HEK293 (cell line): ENCODE measurements around the gene SRD5A1.

ENCODE experiments used
- ATF2 ChIP-seq: fragments of 450-650 bp; formaldehyde crosslinking; IDR thresholded peaks from 2 replicates; pipeline ENCODE4 v1.5.1; 2016; ENCODE audit warnings: missing biosample characterization, missing genetic modification characterization, low read depth
- BCL11B ChIP-seq: fragments of 450-650 bp; formaldehyde crosslinking; IDR thresholded peaks from 2 replicates; pipeline ENCODE4 v1.5.1; 2016; ENCODE audit warnings: low read depth, missing biosample characterization, missing genetic modification characterization
- EGR2 ChIP-seq: fragments of 450-650 bp; formaldehyde crosslinking; IDR thresholded peaks from 2 replicates; pipeline ENCODE4 v1.5.1; 2016; ENCODE audit warnings: low read depth, missing biosample characterization, missing genetic modification characterization
- GFI1B ChIP-seq: fragments of 450-650 bp; formaldehyde crosslinking; IDR thresholded peaks from 2 replicates; pipeline ENCODE4 v1.5.1; 2016; ENCODE audit warnings: missing biosample characterization, missing genetic modification characterization
- GLI2 ChIP-seq: fragments of 450-650 bp; formaldehyde crosslinking; IDR thresholded peaks from 2 replicates; pipeline ENCODE4; 2017; ENCODE audit warnings: missing biosample characterization, missing genetic modification characterization, low read depth, borderline replicate concordance
- MEIS1 ChIP-seq: sonication (generic); formaldehyde crosslinking; IDR thresholded peaks from 2 replicates; pipeline ENCODE4 v1.8.1; 2022; ENCODE audit warnings: missing genetic modification reagents, mild to moderate bottlenecking, borderline replicate concordance
- TSHZ1 ChIP-seq: fragments of 450-650 bp; formaldehyde crosslinking; IDR thresholded peaks from 2 replicates; pipeline ENCODE4 v1.5.1; 2016; ENCODE audit warnings: missing biosample characterization, missing genetic modification characterization, borderline replicate concordance
- ZBTB44 ChIP-seq: fragments of 450-650 bp; IDR thresholded peaks from 2 replicates; pipeline ENCODE4 v1.5.1; 2018; ENCODE audit warnings: missing biosample characterization, mild to moderate bottlenecking, missing genetic modification characterization
- ZEB2 ChIP-seq: fragments of 450-650 bp; formaldehyde crosslinking; IDR thresholded peaks from 2 replicates; pipeline ENCODE4 v1.5.1; 2016; ENCODE audit warnings: missing biosample characterization, missing genetic modification characterization
- ZFP41 ChIP-seq: fragments of 450-650 bp; formaldehyde crosslinking; IDR thresholded peaks from 2 replicates; pipeline ENCODE4 v1.5.1; 2016; ENCODE audit warnings: missing biosample characterization, missing genetic modification characterization, borderline replicate concordance
- ZIC2 ChIP-seq: fragments of 450-650 bp; formaldehyde crosslinking; IDR thresholded peaks from 2 replicates; pipeline ENCODE4 v1.5.1; 2016; ENCODE audit warnings: missing biosample characterization, missing genetic modification characterization
- ZNF114 ChIP-seq: fragments of 450-650 bp; formaldehyde crosslinking; IDR thresholded peaks from 2 replicates; pipeline ENCODE4 v1.5.0; 2017; ENCODE audit warnings: missing biosample characterization, missing genetic modification characterization
- ZNF121 ChIP-seq: fragments of 450-650 bp; formaldehyde crosslinking; IDR thresholded peaks from 2 replicates; pipeline ENCODE4 v1.5.1; 2016; ENCODE audit warnings: missing biosample characterization, missing genetic modification characterization
- ZNF132 ChIP-seq: fragments of 450-650 bp; formaldehyde crosslinking; IDR thresholded peaks from 2 replicates; pipeline ENCODE4 v1.5.1; 2017; ENCODE audit warnings: missing biosample characterization, missing genetic modification characterization, borderline replicate concordance
- ZNF148 ChIP-seq: fragments of 450-650 bp; formaldehyde crosslinking; IDR thresholded peaks from 2 replicates; pipeline ENCODE4 v1.5.0; 2017; ENCODE audit warnings: missing biosample characterization, missing genetic modification characterization, borderline replicate concordance
- ZNF16 ChIP-seq: fragments of 450-650 bp; formaldehyde crosslinking; IDR thresholded peaks from 2 replicates; pipeline ENCODE4 v1.5.1; 2016; ENCODE audit warnings: low read depth, missing biosample characterization, missing genetic modification characterization
- ZNF24 ChIP-seq: fragments of 450-650 bp; formaldehyde crosslinking; IDR thresholded peaks from 2 replicates; pipeline ENCODE4 v1.5.1; 2016; ENCODE audit warnings: missing biosample characterization, missing genetic modification characterization
- ZNF266 ChIP-seq: fragments of 450-650 bp; formaldehyde crosslinking; IDR thresholded peaks from 2 replicates; pipeline ENCODE4 v1.5.1; 2016; ENCODE audit warnings: missing biosample characterization, missing genetic modification characterization, low read depth
- ZNF433 ChIP-seq: fragments of 450-650 bp; formaldehyde crosslinking; IDR thresholded peaks from 2 replicates; pipeline ENCODE4 v1.5.1; 2016; ENCODE audit warnings: missing biosample characterization, missing genetic modification characterization, low read depth
- ZNF513 ChIP-seq: fragments of 450-650 bp; IDR thresholded peaks from 2 replicates; pipeline ENCODE4 v1.5.1; 2018; ENCODE audit warnings: missing biosample characterization, missing genetic modification characterization
- ZNF549 ChIP-seq: fragments of 450-650 bp; IDR thresholded peaks from 2 replicates; pipeline ENCODE4 v1.5.1; 2018; ENCODE audit warnings: missing biosample characterization, missing genetic modification characterization, mild to moderate bottlenecking, inconsistent platforms, moderate library complexity
- ZNF596 ChIP-seq: fragments of 450-650 bp; IDR thresholded peaks from 2 replicates; pipeline ENCODE4 v1.5.0; 2018; ENCODE audit warnings: missing biosample characterization, mild to moderate bottlenecking, missing genetic modification characterization, moderate library complexity
- ZNF621 ChIP-seq: fragments of 450-650 bp; formaldehyde crosslinking; IDR thresholded peaks from 2 replicates; pipeline ENCODE4 v1.5.1; 2017; ENCODE audit warnings: missing biosample characterization, missing genetic modification characterization
- ZNF626 ChIP-seq: fragments of 450-650 bp; sonication (Bioruptor Pico); formaldehyde crosslinking; IDR thresholded peaks from 2 replicates; pipeline ENCODE4 v1.5.1; 2018; ENCODE audit warnings: missing biosample characterization, missing genetic modification characterization, inconsistent platforms
- ZNF639 ChIP-seq: fragments of 450-650 bp; formaldehyde crosslinking; IDR thresholded peaks from 2 replicates; pipeline ENCODE4 v1.5.1; 2016; ENCODE audit warnings: missing biosample characterization, missing genetic modification characterization
- ZNF670 ChIP-seq: fragments of 450-650 bp; formaldehyde crosslinking; IDR thresholded peaks from 2 replicates; pipeline ENCODE4 v1.5.1; 2016; ENCODE audit warnings: missing biosample characterization, missing genetic modification characterization, low read depth
- ZNF837 ChIP-seq: fragments of 450-650 bp; formaldehyde crosslinking; IDR thresholded peaks from 2 replicates; pipeline ENCODE4 v1.5.1; 2016; ENCODE audit warnings: missing biosample characterization, missing genetic modification characterization

SRD5A1 gene

GRCh38 chr5:6712577-6713273 is 79.5 kb downstream of the SRD5A1 start (continued):
- TF ChIP-seq ZFP41 (no peak), ZNF114 (no peak), ZNF626 (tag by site-specific recombination) (no peak), ZNF513 (tag by site-specific recombination) (peak; percentile 33; the same call in 1 of the 2 replicates), ZBTB44 (tag by site-specific recombination) (0 out of 2 replicates have a peak, but pooled peaks have one; percentile 65), ZIC2 (peak; percentile 63), ZNF148 (tag by site-specific recombination) (no peak), ZNF670 (no peak), ATF2 (tag by site-specific recombination) (no peak), BCL11B (tag by site-specific recombination) (no peak), ZNF433 (no peak), ZNF596 (tag by site-specific recombination) (peak; percentile 74; the same call in 1 of the 2 replicates), ZNF639 (tag by site-specific recombination) (no peak), GLI2 (tag by site-specific recombination) (no peak), ZNF549 (no peak), ZEB2 (peak; percentile 80), EGR2 (tag by site-specific recombination) (peak; percentile 46; the same call in 1 of the 2 replicates), ZNF121 (tag by site-specific recombination) (peak; percentile 99), ZNF16 (tag by site-specific recombination) (no peak), MEIS1 (CRISPR knock-in tag) (no peak), ZNF621 (no peak), ZNF837 (tag by site-specific recombination) (0 out of 2 replicates have a peak, but pooled peaks have one; percentile 35), GFI1B (tag by site-specific recombination) (no peak), ZNF24 (no peak), TSHZ1 (tag by site-specific recombination) (no peak), ZNF266 (tag by site-specific recombination) (no peak), ZNF132 (tag by site-specific recombination) (no peak)
